ENCODE data around the gene NCKAP5.

Gene NCKAP5

DNA sequence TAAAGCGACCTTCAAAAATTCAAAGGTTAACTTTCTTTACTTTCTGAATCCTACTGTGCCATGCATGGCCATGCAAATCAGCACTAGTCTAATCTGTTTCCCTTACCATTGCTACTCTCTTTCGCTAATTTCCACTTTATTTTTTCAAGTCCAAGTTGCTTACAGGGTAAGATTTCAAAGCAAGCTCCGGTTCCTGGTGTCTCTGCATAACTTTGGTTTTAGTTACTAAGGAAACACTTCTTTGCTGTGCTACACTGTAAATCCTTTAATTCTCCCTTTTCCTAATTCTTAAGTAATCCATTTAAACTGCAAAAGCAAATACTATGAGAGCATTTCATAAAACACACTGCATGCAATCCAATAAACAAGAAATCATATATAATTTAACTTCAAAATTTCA, 514.7 kb downstream of the NCKAP5 start:
- DNase-seq: no peak

DNA sequence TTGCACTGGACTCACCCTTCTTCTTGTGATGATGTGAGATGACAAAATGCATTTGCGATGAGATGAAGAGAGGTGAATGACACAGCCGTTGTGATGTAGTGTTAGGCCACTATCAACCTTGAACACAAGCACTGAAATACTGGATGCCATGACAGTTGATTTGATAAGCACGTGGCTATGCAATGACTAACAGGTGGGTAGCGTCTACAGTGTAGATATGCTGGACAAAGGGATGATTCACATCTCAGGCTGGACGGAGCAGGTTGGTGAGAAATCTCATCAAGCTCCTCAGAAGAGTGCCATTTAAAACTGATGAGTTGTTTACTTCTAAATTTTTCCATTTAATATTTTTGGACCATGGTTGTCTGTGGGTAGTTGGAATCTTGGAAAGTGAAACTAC, 522.5 kb downstream of the NCKAP5 start:
- DNase-seq: no peak

DNA sequence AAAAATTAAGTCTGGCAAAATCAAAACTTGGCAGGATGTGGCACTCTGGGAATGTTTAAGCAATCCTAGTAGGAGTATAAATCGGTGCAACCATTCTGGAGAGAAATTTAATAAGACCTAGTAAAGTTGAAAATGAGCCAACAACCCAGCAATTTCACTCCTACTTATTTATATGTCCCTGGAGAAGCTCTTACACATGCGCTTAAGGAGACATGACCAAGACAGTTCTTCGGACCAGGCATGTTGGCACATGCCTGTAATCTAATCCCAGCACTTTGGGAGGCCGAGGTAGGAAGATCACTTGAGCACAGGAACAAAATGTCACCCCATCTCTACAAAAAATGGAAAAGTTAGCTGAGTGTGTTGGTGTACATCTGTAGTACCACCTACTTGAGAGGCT, 523.7 kb downstream of the NCKAP5 start:
- no peak for DNase-seq

DNA sequence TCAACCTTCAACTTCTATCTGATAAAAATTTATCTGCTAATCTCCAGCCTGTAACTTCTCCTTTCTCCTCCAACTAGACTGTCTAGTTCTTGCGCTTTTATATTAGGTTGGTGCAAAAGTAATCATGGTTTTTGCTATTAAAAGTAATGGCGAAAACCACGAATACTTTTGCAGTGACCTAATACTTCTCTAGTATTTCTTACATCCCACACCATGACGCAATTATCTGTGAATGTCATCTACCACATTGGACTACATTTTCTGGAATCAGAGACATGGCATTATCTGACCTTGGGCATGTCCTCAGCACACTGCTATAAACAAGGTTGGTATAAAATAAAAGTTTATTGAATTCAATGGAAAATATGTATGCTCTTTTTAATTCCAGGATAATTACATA, 528.1 kb downstream of the NCKAP5 start:
- no peak for DNase-seq

DNA sequence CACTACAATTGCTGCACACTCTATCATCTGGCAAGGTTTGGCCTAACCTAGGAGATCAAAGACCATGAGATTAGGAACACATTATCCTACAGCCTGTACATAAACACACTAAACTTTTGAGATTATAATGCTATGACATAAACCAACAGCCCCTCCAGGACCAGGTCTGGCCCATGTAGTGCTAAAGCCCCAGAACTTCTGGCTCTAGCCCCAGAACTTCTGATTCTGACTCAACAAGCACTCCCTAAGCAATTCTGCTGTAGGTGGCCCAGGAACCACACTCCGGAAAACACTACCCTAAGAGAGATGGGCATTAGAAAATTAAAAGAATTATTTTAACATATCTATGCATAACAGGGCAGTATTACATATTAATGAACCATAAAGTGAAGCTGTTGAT, 528.7 kb downstream of the NCKAP5 start:
- no peak for DNase-seq

DNA sequence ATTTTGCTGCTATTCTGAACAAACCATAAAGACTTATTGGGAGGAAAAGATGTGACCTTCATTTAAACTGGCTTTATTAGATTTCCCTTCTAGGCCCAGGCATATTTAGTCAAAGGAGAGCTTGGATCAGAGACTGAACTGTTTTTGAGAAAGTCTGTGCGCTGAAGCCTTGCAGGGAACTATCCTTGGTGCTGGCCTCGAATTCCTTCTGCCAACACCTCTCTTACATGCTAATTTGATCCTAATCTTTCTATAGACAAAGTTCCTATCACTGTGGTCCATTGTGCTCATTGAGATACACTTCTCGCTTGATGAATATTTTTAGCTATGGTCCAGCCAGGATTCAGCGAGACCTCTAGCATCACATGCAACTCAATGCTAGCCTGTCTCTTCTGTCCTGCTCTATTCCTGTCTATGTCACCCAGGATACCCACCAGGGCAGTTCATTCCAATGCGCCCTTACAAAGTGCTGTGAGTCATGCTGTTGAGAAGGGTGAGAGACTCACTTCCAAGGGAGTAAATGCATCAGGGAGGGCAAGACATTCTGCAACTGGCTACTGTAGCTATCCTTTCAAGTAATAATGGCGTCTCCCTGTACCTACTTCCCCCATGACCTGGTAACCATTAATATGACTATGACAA, 541.6 kb downstream of the NCKAP5 start:
- no peak for DNase-seq

DNA sequence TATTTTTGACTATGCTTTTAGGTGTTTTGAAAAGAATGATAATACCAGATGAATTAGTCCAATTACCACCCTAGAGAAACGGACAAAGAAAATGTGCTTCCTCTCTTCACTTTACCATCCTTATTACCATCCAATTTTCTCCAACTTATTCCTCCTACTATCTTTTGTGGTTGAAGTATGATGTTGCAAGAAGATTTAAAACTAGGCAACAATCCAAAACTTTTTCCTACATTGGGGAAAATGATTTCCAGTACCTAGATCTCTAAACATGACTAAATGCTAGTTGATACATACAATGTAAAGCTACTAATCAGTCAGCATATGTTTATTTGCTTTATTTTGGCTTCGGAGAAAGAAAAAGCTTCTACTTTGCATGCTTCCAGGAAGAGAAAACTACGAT, 543.3 kb downstream of the NCKAP5 start:
- DNase-seq: no peak

DNA sequence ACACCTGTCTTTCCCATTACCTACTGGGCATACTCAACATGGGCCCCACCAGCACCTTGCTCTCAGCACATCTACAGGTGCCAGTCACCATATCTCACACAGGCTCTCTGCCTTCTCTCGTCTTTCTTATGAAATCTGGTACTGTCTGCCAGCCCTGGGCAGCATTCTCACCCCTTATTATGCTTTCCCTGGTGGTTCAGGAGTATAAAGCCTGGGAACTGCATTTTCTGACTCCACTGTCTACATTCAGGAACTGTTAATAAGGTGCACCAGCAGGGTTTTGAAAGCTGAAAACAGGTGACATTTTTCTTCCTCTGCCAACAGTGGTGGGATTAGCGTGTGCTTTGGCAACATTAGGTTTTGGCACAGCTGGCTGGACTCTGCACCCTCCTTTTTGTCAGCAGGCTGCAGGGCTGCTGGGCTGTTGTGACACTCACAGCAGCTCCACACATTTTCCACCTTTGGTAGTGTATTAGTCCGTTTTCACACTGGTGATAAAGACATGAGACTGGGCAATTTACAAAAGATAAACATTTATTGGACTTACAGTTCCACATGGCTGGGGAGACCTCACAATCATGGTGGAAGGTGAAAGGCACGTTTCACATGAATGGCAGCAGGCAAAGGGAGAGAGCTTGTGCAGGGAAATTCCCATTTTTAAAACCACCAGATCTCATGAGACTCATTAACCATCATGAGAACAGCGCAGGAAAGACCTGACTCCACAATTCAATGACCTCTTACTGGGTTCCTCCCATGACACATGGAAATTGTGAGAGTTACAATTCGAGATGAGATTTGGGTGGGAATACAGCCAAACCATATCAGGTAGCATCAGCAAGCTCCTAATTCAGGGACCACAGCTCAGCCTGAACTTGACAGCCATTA, 555.2 kb downstream of the NCKAP5 start:
- peak in 1 of 2 experiments; percentile 2 for DNase-seq

DNA sequence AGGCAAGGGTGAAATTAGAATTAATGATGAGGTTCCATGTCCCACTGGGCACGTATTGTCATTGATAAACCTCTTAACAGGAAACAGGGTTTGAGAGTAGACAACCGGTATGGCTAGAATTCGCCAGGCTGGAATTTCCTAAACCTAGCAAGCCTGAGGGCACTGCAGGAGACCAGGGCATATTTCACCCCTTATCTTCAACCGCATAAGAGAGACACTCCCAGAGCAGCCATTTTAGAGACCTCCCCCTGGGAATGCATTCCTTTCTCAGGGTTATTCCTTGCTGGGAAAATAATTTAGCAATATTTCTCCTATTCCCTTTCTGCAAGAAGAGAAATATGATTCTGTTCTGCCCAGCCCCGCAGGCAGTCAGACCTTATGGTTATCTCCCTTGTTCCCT, 563.6 kb downstream of the NCKAP5 start:
- DNase-seq: no peak

DNA sequence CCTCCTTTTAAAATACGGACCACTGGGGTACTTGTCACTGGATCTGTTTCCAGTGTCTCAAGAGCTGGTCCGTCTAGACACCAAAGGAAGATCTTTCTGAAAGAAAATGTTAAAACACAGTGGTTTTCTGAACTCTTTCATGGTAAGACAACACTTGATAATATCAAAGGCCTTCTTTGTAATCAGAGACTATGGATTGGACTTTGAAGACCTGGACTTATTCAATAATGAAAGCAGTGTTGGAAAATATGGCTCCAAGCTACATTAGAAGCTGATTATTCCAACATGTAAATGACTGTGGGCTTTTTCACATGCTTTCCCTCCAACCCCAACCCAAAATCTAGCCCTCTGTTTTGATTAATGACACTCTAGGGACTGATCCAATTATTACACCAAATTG, 568.8 kb downstream of the NCKAP5 start:
- DNase-seq: no peak

DNA sequence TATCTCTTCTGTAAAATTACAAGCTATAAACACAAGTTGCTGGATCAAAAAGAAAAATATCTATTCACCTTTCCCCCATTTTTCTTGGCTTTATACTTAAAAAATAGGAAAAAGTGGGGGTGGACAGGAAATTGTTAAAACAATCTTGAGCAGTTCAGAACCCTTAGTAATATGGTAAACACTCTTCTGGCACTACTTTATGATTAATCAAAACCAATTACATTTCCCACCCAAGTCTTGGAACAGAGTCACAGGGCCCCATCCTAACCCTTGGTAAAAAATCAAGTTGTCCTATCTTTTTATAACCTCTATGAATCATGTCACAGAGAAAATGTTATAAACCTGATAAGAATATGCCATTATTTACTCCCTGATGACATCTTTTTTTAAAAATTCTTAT, 570.0 kb downstream of the NCKAP5 start:
- no peak for DNase-seq

DNA sequence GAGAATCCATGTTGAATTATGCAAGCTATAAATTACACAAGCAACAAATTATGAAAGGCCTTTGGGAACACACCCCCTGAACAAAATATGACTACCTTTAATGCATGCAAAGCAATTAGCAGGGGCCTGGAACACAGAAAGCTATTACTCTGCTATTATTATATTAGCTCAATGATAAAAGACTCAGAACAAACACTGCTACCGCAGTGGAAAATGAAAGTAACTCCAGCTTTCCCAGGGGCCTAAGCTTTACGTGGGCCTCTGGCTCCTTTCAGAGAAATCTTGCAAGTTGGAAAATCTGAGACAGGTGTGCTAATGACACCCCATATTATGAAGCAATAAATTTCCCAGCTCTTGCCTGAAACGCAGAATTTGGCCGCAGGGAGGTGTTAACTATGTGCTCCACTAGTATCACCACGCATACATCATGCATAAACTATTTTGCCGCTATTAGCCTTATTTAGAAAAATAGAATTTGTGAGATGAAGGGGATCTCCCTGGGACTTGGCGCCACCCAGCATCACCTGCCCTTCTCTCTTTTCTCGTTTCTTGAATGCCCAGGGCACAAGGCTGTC, 576.7 kb downstream of the NCKAP5 start:
- DNase-seq: no peak

DNA sequence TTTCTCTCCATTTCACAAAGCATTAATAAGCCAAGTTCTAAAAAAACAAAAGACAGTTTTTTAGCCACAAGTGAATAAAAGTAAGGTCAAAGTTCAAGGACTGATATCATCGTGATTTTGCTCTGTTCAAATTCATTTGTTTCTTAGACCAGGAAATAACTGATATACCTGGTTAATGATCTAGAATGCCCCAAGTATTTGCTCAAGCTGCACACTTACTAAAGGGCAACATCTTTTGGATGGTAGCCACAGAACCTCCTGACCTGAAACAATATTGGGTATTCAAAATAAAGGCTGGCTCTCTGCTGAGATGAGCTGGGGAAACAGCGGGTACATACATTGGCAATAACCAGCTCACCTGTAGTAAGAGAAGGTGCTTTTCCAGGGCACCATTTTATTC, 583.5 kb downstream of the NCKAP5 start:
- DNase-seq: no peak

DNA sequence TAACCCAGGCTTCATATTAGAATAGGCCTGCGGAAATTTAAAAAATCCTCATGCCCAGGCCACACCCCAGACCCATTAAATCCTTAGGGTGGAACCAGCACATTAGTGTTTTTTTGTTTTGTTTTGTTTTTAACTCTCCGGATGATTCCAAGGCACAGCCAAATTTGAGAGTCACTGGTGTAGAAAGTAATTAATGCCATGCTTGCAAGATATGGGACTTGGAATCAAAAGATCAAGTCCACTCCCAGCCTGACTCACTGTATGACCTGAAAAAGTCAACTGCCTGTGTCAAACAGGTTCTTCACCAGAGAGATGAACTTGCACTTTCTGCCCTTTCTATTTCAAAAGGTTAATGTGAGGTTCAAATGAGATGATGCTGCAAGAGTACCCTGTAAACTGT, 588.0 kb downstream of the NCKAP5 start:
- DNase-seq: no peak

DNA sequence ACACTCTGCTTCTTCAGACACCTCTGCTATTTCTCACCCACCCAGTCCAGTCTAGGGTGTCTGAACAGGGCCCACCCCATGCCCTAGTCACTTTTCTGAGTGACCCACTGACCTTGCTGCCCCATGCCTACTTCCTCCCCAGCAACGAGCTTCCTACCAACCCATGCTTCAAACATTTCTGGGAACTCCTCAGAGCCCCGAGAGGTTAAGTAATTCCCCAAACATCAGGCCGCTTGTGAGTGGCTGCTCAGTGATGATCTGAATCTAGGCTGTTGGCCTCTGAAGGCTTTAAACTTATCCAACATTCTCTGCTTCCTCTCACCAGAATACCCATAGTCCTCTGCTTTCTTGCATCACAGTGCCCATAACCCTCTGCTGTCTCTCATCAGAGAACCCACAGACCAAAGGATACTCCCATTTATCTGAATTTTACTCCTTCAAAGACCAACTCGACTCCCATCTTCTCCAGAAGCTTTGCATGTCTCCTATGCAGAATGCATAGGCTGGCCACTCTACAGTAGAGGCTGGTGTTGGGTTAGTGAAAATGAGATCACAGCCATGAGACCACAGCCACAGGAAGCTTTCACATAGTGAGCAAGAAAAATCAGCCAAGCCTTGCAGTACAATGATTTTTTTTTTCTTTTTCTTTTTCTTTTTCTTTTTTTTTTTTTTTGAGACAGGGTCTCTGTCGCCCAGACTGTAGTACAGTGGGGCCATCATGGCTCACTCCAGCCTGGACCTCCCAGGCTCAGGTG, 588.7 kb downstream of the NCKAP5 start:
- DNase-seq: no peak

DNA sequence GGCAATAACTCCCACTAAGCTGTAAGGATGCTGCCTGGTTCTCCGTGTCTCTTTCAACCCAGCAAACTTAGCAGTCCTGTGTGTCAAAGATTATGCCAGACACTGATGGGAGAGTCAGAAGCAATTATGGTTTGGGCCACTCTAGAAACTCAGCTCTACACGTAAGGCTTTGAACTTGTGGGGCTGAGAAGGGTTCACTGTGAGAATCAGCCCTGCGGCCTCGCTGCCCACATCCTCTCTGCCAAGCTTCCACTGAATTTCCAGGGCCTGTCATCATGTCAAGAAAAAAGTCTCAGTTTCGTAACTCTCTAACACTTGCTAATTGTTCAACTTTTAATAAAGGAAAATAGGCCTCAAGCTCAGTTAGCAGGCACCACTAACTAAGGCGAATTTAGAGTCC, 589.4 kb downstream of the NCKAP5 start:
- DNase-seq: no peak

DNA sequence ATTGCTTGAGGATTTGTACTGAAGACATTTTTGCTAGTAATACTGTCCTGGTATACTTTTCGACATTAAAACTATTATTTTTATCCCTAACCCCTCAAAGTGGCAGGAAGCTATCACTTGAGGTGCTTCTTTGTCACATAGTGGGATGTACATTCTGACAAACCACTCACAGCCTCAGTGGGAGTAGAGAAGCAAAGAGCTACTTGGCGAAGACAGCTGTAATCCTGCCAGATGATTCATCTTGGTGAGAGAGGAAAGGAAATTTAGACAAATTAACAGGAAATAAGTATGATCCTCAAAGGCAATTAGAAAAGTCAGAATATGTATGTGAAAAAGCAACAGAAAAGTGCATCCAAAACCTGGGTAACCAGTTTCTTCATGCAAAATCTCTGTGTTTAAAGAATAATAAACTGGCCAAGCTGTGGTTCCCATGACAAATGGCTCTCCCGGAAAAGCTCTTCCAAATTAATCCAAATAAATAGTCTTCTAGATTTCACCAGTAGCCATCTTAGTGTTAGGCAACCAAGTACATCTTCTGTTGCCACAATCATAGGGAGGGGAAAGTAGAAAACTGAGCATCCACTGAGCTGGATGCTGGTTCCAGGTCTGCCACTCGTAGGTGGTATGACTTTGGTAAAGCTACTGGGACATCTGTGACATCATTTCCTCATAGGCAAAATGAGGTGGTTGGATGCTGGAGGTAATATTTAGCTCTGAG, 590.3 kb downstream of the NCKAP5 start:
- no peak for DNase-seq

DNA sequence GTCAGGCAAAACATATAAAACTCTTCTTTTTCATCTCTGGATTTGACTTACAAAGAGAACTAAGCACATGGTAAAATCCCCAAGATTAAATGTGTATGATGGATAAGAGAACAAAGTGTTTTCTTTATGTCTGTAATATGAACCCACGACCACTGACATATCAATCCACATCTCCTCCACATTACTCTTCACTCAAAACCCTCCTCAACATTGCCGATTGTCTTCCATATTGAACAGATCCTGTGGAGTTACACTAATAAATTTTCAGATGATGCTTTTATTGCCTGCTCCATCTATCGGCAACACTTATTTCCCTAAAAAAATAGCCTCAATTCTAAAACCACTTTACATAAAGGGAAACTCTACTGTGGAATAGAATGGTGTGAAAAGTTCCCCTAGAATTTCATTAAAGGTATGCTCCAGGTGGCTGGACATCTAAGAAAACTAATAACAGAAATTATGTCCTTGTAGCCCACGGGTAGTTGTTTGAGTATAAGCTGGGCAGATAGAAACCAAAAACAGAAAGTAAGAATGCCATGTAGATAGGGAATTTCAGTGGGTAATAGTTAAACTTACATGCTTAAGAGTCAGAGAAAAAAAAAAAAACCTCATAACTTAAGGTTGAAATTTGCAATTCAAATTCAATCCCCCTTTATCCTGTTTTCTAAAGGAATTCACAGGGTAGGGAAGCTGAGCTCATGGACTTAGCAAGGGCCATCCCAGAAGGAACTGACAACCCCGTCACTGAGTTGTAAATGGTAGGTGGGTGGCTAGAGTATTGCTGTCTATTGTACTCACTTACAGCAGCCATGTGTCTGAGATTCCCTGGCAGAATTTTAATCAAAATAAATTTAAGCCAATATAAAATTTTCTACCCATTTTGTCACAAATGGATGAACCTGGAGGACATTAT, 592.8 kb downstream of the NCKAP5 start:
- no peak for DNase-seq

DNA sequence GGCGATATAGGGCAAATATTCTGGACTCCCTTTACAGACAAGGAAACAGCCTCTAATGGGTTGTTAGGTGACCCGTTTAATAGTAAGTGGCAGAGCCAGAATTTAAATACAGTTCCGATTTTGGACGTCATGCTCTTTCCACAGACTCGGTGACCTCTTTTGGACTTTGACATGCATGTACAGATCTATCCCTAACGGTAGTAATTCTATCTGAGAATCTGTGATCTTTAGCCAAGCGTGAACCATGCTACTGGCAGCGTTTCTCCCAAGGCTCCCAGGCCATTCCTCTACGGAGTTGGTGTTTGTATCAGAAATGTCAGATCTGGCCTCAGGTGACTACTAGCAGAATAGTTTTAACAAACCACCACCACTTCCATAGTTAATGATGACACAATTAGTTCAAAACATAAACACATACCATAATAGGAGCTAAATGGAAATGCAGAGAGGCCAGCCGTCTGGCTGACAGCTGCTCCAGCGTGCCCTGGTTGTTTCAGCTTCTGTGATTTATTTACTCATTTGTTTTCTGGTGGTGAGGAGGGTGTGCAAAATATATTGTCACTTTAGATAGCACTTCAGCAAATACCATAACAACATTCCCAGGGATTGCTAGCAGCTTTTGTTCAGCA, 593.7 kb downstream of the NCKAP5 start:
- no peak for DNase-seq

DNA sequence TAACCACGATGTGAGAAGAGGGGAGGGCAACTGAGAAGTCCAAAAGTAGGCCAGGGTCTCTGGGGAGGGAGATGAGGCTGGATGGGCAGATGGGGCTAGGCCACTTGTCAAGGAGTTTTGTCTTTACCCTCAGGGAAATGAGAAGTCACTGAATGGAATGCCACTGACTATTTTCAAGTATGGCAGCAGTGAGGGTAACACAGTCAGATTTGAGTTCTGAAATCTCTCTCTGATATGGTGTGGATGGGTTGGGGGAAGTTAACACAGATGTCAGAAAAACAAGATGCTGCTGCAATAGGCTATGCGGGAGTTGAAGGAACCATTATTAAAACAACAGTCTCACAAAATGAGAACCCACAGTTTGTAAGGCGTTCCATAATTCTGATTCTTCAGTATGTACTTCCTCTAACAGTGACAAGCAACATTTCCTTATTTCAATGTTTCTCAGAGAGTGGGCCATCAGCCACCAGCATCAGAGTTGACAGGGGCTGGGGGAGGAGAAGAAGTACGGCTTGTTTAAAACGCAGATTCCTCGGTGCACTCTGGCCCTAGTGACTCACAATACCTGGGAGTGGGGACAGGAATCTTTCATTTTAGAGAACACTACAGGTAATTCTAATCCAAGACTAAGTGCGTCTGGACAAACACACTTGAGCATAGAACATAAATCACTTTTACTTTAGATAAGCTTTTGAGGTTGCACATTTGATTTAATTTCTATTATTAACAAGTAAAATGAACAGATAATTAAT, 596.8 kb downstream of the NCKAP5 start:
- DNase-seq: no peak
